Right lobe of liver (tissue), 4 donors: ENCODE results near the gene ZNF691.

Experiments
- POLR2A ChIP-seq: fragments of 450-650 bp; IDR thresholded peaks from one replicate; pipeline ENCODE4 v1.6.1; 2017; ENCODE audit warnings: antibody characterized with exemption, mild to moderate bottlenecking
- TF ChIP-seq, protein P1 (sequence below), 4 donors: fragments of 200-600 bp in 3 of 4; fragments of 450-650 bp in 1 of 4; IDR thresholded peaks; one replicate each; pipeline versions ENCODE4 v1.5.1 to v1.8.0; 2016 to 2022; ENCODE audit warnings: antibody characterized with exemption in 4 of 4, mild to moderate bottlenecking in 2 of 4
- donor health status: DM: no; HTN: no; CAD: no.
- donor health status: DM: no; HTN: no; CAD: no.
- donor health status: DM: no; HTN: yes; CAD: no.

DNA sequence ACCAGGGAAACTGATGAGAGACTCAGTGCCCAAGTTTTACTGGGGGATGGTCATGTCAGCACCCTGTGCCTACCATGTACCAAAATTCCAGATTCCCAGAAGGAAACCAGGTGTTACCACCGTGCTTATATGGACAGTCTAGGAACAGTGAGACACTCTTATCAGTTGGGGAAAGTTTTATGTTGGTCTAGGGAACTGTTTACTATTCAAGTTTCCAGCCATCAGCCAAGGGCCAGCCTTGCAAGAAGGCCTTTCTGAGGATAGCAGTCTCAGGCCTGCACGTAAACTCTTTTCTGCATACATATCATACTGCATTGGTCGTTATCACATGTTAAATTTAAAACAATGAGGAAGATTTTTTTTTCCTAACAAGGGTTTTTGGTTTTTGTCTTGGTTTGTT lies 49.0 kb upstream of the ZNF691 start:
- TF ChIP-seq, protein P1, sequence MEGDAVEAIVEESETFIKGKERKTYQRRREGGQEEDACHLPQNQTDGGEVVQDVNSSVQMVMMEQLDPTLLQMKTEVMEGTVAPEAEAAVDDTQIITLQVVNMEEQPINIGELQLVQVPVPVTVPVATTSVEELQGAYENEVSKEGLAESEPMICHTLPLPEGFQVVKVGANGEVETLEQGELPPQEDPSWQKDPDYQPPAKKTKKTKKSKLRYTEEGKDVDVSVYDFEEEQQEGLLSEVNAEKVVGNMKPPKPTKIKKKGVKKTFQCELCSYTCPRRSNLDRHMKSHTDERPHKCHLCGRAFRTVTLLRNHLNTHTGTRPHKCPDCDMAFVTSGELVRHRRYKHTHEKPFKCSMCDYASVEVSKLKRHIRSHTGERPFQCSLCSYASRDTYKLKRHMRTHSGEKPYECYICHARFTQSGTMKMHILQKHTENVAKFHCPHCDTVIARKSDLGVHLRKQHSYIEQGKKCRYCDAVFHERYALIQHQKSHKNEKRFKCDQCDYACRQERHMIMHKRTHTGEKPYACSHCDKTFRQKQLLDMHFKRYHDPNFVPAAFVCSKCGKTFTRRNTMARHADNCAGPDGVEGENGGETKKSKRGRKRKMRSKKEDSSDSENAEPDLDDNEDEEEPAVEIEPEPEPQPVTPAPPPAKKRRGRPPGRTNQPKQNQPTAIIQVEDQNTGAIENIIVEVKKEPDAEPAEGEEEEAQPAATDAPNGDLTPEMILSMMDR (IDR thresholded peaks at IDR 0.05) = no peak
- no peak for TF ChIP-seq POLR2A
